GM12892 (cell line): ENCODE data around the gene CREB3L1.

Source experiments
- POLR2A ChIP-seq: IDR thresholded peaks from 2 replicates; pipeline ENCODE4 v1.6.1; 2011; ENCODE audit warnings: low read depth, low read length, control low read depth
- TAF1 ChIP-seq: IDR thresholded peaks from 2 replicates; pipeline ENCODE4 v1.6.1; 2011; ENCODE audit warnings: low read depth, mild to moderate bottlenecking, control low read depth, low read length, borderline replicate concordance

- no peak for TF ChIP-seq TAF1
- no peak for TF ChIP-seq POLR2A
Observed at GRCh38 chr11:46363455-46364005, 86.1 kb downstream of the CREB3L1 start.
